ENCODE measurements around the gene YIF1A. TPM values are rescaled to one million over a fixed set of nuclear protein-coding genes. Genes with fewer than 3 reads are reported as not detected.

Gene YIF1A
- total and polyA plus RNA-seq, 2 experiments from 2014 or later = 132 to 265 TPM

GRCh38 chr11:66242095-66242765 lies 46.7 kb downstream of the YIF1A start:
- H3K4me3 ChIP-seq = no peak overlapping the region
- H3K4me2 ChIP-seq = no peak overlapping the region
- WGBS (ENCODE audit: low lambda C conversion rate, missing lambda C conversion rate) = 96% methylated on average over 14 of the region's 14 CpGs
- no peak overlapping the region for H3K27ac ChIP-seq
- H3K79me2 ChIP-seq = no peaks in the 10 kb centered on the region
- TF ChIP-seq EZH2phosphoT487 (IDR thresholded peaks at IDR 0.05; ENCODE audit: low read depth, severe bottlenecking, unreplicated experiment) = no peak
- TF ChIP-seq EZH2 (IDR thresholded peaks at IDR 0.05; ENCODE audit: borderline replicate concordance) = no peak
- TF ChIP-seq CTCF (IDR thresholded peaks at IDR 0.05; ENCODE audit: poor library complexity) = no peak
- no peaks in the 10 kb centered on the region for H3K27me3 ChIP-seq
- H3K4me1 ChIP-seq (ENCODE audit: insufficient read depth) = no peaks in the 10 kb centered on the region
- DNase-seq (ENCODE audit: low spot score) = no peak
- no peaks in the 10 kb centered on the region for H3K36me3 ChIP-seq (replicated peaks; ENCODE audit: insufficient read depth, low read depth)
- no peaks in the 10 kb centered on the region for H3K9me3 ChIP-seq (ENCODE audit: low read depth)
- H4K20me1 ChIP-seq (ENCODE audit: insufficient read depth, poor library complexity, severe bottlenecking) = no peaks in the 10 kb centered on the region
- H3K9me2 ChIP-seq (replicated peaks; ENCODE audit: insufficient read depth) = no peaks in the 10 kb centered on the region
- no peak overlapping the region for H2AFZ ChIP-seq

GRCh38 chr11:66240781-66241136 lies 48.2 kb downstream of the YIF1A start:
- no peaks in the 10 kb centered on the region for H3K9me2 ChIP-seq (replicated peaks; ENCODE audit: insufficient read depth)
- H3K79me2 ChIP-seq = no peaks in the 10 kb centered on the region
- DNase-seq (ENCODE audit: low spot score) = no peak
- H3K27me3 ChIP-seq = no peaks in the 10 kb centered on the region
- no peaks in the 10 kb centered on the region for H3K9me3 ChIP-seq (ENCODE audit: low read depth)
- 88% methylated on average over 9 of the region's 9 CpGs for WGBS (ENCODE audit: low lambda C conversion rate, missing lambda C conversion rate)
- no peaks in the 10 kb centered on the region for H4K20me1 ChIP-seq (ENCODE audit: insufficient read depth, poor library complexity, severe bottlenecking)
- H3K4me3 ChIP-seq = no peak overlapping the region
- no peak overlapping the region for H2AFZ ChIP-seq
- H3K4me2 ChIP-seq = no peak overlapping the region
- no peak for TF ChIP-seq EZH2 (IDR thresholded peaks at IDR 0.05; ENCODE audit: borderline replicate concordance)
- TF ChIP-seq CTCF (IDR thresholded peaks at IDR 0.05; ENCODE audit: poor library complexity) = no peak
- no peak for TF ChIP-seq EZH2phosphoT487 (IDR thresholded peaks at IDR 0.05; ENCODE audit: low read depth, severe bottlenecking, unreplicated experiment)
- H3K4me1 ChIP-seq (ENCODE audit: insufficient read depth) = no peaks in the 10 kb centered on the region
- no peaks in the 10 kb centered on the region for H3K36me3 ChIP-seq (replicated peaks; ENCODE audit: insufficient read depth, low read depth)
- no peak overlapping the region for H3K27ac ChIP-seq

- Histone ChIP-seq H3K4me3 (no peak overlapping the region), H3K9me2 (replicated peaks; ENCODE audit: insufficient read depth) (no peaks in the 10 kb centered on the region), H3K9me3 (ENCODE audit: low read depth) (no peaks in the 10 kb centered on the region), H3K4me1 (ENCODE audit: insufficient read depth) (no peaks in the 10 kb centered on the region), H3K79me2 (no peaks in the 10 kb centered on the region), H3K27ac (no peak overlapping the region), H2AFZ (no peak overlapping the region), H3K4me2 (no peak overlapping the region), H4K20me1 (ENCODE audit: insufficient read depth, poor library complexity, severe bottlenecking) (no peaks in the 10 kb centered on the region), H3K36me3 (replicated peaks; ENCODE audit: insufficient read depth, low read depth) (no peaks in the 10 kb centered on the region), H3K27me3 (no peaks in the 10 kb centered on the region)
- 93% methylated on average over 25 of the region's 25 CpGs for WGBS (ENCODE audit: low lambda C conversion rate, missing lambda C conversion rate)
- TF ChIP-seq EZH2 (IDR thresholded peaks at IDR 0.05; ENCODE audit: borderline replicate concordance) = no peak
- no peak for TF ChIP-seq CTCF (IDR thresholded peaks at IDR 0.05; ENCODE audit: poor library complexity)
- no peak for TF ChIP-seq EZH2phosphoT487 (IDR thresholded peaks at IDR 0.05; ENCODE audit: low read depth, severe bottlenecking, unreplicated experiment)
- DNase-seq (ENCODE audit: low spot score) = no peak
Observed at GRCh38 chr11:66239998-66240780, 48.8 kb downstream of the YIF1A start.

Measured in hepatocyte (in vitro differentiated cells).